HEK293 (cell line): ENCODE data around the gene TPRX2.
"Not testable (repeated sequence)": the region's sequence is repeated elsewhere in the genome, so short reads cannot be mapped to it uniquely, and the experiment has no call there.

Source experiments
- CTCF ChIA-PET: fragments of 350-600 bp; formaldehyde crosslinking; extraction: SDS; loops from one replicate; lab custom pipeline; 2021; ENCODE audit warnings: antibody characterized with exemption; lab: Yijun Ruan, JAX
- POLR2A ChIA-PET: fragments of 300-600 bp; formaldehyde crosslinking; extraction: SDS; loops from one replicate; lab custom pipeline; 2020; ENCODE audit warnings: antibody characterized with exemption, inconsistent platforms; lab: Yijun Ruan, JAX
- H3K27ac ChIP-seq: fragments of 200-500 bp; sonication (Bioruptor generic); 2 replicates; pipeline ENCODE4 v1.5.1; 2014; ENCODE audit warnings: low read depth, low read length, control low read depth, inconsistent platforms; ENCODE audit errors: extremely low read depth
- H3K36me3 ChIP-seq, 2 experiments: fragments of 200-500 bp in 1 of 2; sonication (Bioruptor generic) in 1 of 2; 1 replicate in 1 of 2; 2 replicates in 1 of 2; pipeline ENCODE4 v1.5.1; 2014 to 2017; ENCODE audit warnings: inconsistent platforms in 2 of 2, low read length in 2 of 2; ENCODE audit not compliant: control insufficient read depth in 2 of 2, insufficient read depth in 1 of 2
- H3K4me1 ChIP-seq: fragments of 200-500 bp; sonication (Bioruptor generic); 2 replicates; pipeline ENCODE4 v1.5.1; 2014; ENCODE audit warnings: mild to moderate bottlenecking, low read length, inconsistent platforms; ENCODE audit not compliant: control insufficient read depth, insufficient read depth
- H3K4me3 ChIP-seq: 2 replicates; pipeline ENCODE4 v1.5.1; 2011; ENCODE audit warnings: low read depth, mild to moderate bottlenecking, control low read depth, low read length, moderate library complexity
- H3K9me3 ChIP-seq: fragments of 200-500 bp; sonication (Bioruptor generic); 2 replicates; pipeline ENCODE4 v1.5.1; 2014; ENCODE audit warnings: low read depth, low read length, inconsistent platforms; ENCODE audit not compliant: control insufficient read depth, insufficient read depth
- BCL11A ChIP-seq: fragments of 450-650 bp; formaldehyde crosslinking; IDR thresholded peaks from 2 replicates; pipeline ENCODE4 v1.5.1; 2016; ENCODE audit warnings: low read depth, missing biosample characterization, missing genetic modification characterization
- EGR2 ChIP-seq: fragments of 450-650 bp; formaldehyde crosslinking; IDR thresholded peaks from 2 replicates; pipeline ENCODE4 v1.5.1; 2016; ENCODE audit warnings: low read depth, missing biosample characterization, missing genetic modification characterization
- GLIS1 ChIP-seq: fragments of 450-650 bp; formaldehyde crosslinking; IDR thresholded peaks from 2 replicates; pipeline ENCODE4 v1.5.1; 2016; ENCODE audit warnings: missing biosample characterization, missing genetic modification characterization
- HIC1 ChIP-seq: fragments of 450-650 bp; formaldehyde crosslinking; IDR thresholded peaks from 2 replicates; pipeline ENCODE4 v1.5.1; 2016; ENCODE audit warnings: missing biosample characterization, missing genetic modification characterization
- MYNN ChIP-seq: fragments of 450-650 bp; formaldehyde crosslinking; IDR thresholded peaks from 2 replicates; pipeline ENCODE4 v1.5.1; 2016; ENCODE audit warnings: missing biosample characterization, missing genetic modification characterization, borderline replicate concordance
- PATZ1 ChIP-seq: fragments of 450-650 bp; formaldehyde crosslinking; IDR thresholded peaks from 2 replicates; pipeline ENCODE4 v1.5.1; 2016; ENCODE audit warnings: missing biosample characterization, missing genetic modification characterization
- TRIM28 ChIP-seq: IDR thresholded peaks from 2 replicates; pipeline ENCODE4 v1.6.1; 2011; ENCODE audit warnings: low read length, control low read depth, borderline replicate concordance
- TSHZ1 ChIP-seq: fragments of 450-650 bp; formaldehyde crosslinking; IDR thresholded peaks from 2 replicates; pipeline ENCODE4 v1.5.1; 2016; ENCODE audit warnings: missing biosample characterization, missing genetic modification characterization, borderline replicate concordance
- ZBTB21 ChIP-seq: fragments of 450-650 bp; formaldehyde crosslinking; IDR thresholded peaks from 2 replicates; pipeline ENCODE4 v1.5.1; 2017; ENCODE audit warnings: missing biosample characterization, missing genetic modification characterization
- ZBTB8A ChIP-seq: fragments of 450-650 bp; formaldehyde crosslinking; IDR thresholded peaks from 2 replicates; pipeline ENCODE4 v1.5.1; 2016; ENCODE audit warnings: missing biosample characterization, missing genetic modification characterization
- ZFHX2 ChIP-seq: fragments of 450-650 bp; formaldehyde crosslinking; conservative IDR thresholded peaks from 2 replicates; pipeline ENCODE4 v1.5.1; 2016; ENCODE audit warnings: missing biosample characterization, missing genetic modification characterization
- ZNF10 ChIP-seq: fragments of 450-650 bp; formaldehyde crosslinking; IDR thresholded peaks from 2 replicates; pipeline ENCODE4 v1.5.1; 2017; ENCODE audit warnings: missing biosample characterization, missing genetic modification characterization
- ZNF175 ChIP-seq: fragments of 450-650 bp; formaldehyde crosslinking; IDR thresholded peaks from 2 replicates; pipeline ENCODE4 v1.5.1; 2016; ENCODE audit warnings: missing biosample characterization, missing genetic modification characterization
- ZNF19 ChIP-seq: fragments of 450-650 bp; formaldehyde crosslinking; IDR thresholded peaks from 2 replicates; pipeline ENCODE4; 2016; ENCODE audit warnings: missing biosample characterization, missing genetic modification characterization, low read depth
- ZNF362 ChIP-seq: fragments of 450-650 bp; formaldehyde crosslinking; IDR thresholded peaks from 2 replicates; pipeline ENCODE4 v1.5.1; 2016; ENCODE audit warnings: missing biosample characterization, missing genetic modification characterization
- ZNF600 ChIP-seq: fragments of 450-650 bp; formaldehyde crosslinking; IDR thresholded peaks from 2 replicates; pipeline ENCODE4 v1.5.1; 2016; ENCODE audit warnings: missing biosample characterization, missing genetic modification characterization
- ZNF639 ChIP-seq: fragments of 450-650 bp; formaldehyde crosslinking; IDR thresholded peaks from 2 replicates; pipeline ENCODE4 v1.5.1; 2016; ENCODE audit warnings: missing biosample characterization, missing genetic modification characterization
- ZNF645 ChIP-seq: fragments of 450-650 bp; formaldehyde crosslinking; IDR thresholded peaks from 2 replicates; pipeline ENCODE4; 2016; ENCODE audit warnings: missing biosample characterization, missing genetic modification characterization
- ZNF76 ChIP-seq: fragments of 450-650 bp; formaldehyde crosslinking; IDR thresholded peaks from 2 replicates; pipeline ENCODE4; 2016; ENCODE audit warnings: low read depth, missing biosample characterization, missing genetic modification characterization, borderline replicate concordance

Gene TPRX2

GRCh38 chr19:47853003-47853402 is 6.0 kb upstream of the TPRX2 start:
- no peak overlapping the region for H3K4me3 ChIP-seq
- H3K9me3 ChIP-seq = no peaks in the 10 kb centered on the region
- ChIA-PET POLR2A (no interaction called here), CTCF (interaction anchor here (0.6 to 3.2 kb wide), 5 partner anchors 10 to 92 kb away, joined by 3 to 28 read pairs (median 6); no protein-coding TSS in a partner anchor)
- no peaks in the 10 kb centered on the region; a peak in 1 of 3 replicates for H3K36me3 ChIP-seq
- TF ChIP-seq ZNF600 (tag by site-specific recombination) = no peak
- TF ChIP-seq GLIS1 (tag by site-specific recombination) = no peak
- TF ChIP-seq MYNN (tag by site-specific recombination) = no peak
- no peak for TF ChIP-seq EGR2 (tag by site-specific recombination)
- no peak for TF ChIP-seq ZNF645 (tag by site-specific recombination)
- no peak for TF ChIP-seq TRIM28
- no peak for TF ChIP-seq ZBTB8A
- TF ChIP-seq ZNF175 (tag by site-specific recombination) = no peak
- no peaks in the 10 kb centered on the region for H3K4me1 ChIP-seq
- no peak overlapping the region for H3K27ac ChIP-seq

- Histone ChIP-seq H3K4me1 (no peaks in the 10 kb centered on the region), H3K27ac (no peak overlapping the region), H3K9me3 (no peaks in the 10 kb centered on the region), H3K36me3 (no peaks in the 10 kb centered on the region; a peak in 1 of 3 replicates), H3K4me3 (no peak overlapping the region)
- ChIA-PET POLR2A (no interaction called here), CTCF (interaction anchor here (0.8 to 2.2 kb wide), 3 partner anchors 9 to 40 kb away, joined by 5 to 7 read pairs (median 5); no protein-coding TSS in a partner anchor)
- TF ChIP-seq ZNF19 (tag by site-specific recombination) (no peak), ZNF10 (tag by site-specific recombination) (no peak), TSHZ1 (tag by site-specific recombination) (no peak)
Observed at GRCh38 chr19:47854459-47854858, 4.6 kb upstream of the TPRX2 start.

- CTCF ChIA-PET = interaction anchor here (0.6 to 1.4 kb wide), 6 partner anchors 9 to 68 kb away, joined by 3 to 4 read pairs (median 4); no protein-coding TSS in a partner anchor
- H3K4me1 ChIP-seq, H3K4me3 ChIP-seq, H3K27ac ChIP-seq, H3K9me3 ChIP-seq, H3K36me3 ChIP-seq: not testable (repeated sequence)
- POLR2A ChIA-PET = interaction anchor here (1.0 kb wide), 1 partner anchor 9 kb away, joined by 3 read pairs; no protein-coding TSS in a partner anchor
- peak; percentile 29; the same call in 1 of the 2 replicates for TF ChIP-seq ZFHX2 (tag by site-specific recombination)
- 0 out of 2 replicates have a peak, but pooled peaks have one; percentile 45 for TF ChIP-seq ZBTB21
- TF ChIP-seq BCL11A = peak; percentile 88
- TF ChIP-seq ZNF362 (tag by site-specific recombination) = peak; percentile 58; the same call in 1 of the 2 replicates
- 0 out of 2 replicates have a peak, but pooled peaks have one; percentile 12 for TF ChIP-seq ZNF76 (tag by site-specific recombination)
- TF ChIP-seq ZNF639 (tag by site-specific recombination) = peak; percentile 67; the same call in 1 of the 2 replicates
- TF ChIP-seq HIC1 (tag by site-specific recombination) = peak; percentile 99
- peak; percentile 93 for TF ChIP-seq ZNF600 (tag by site-specific recombination)
- peak; percentile 50 for TF ChIP-seq PATZ1 (tag by site-specific recombination)
Observed at GRCh38 chr19:47858231-47858630, 804 bp upstream of the TPRX2 start.
